A673 (cell line): ENCODE results near the gene TTLL12. TPM values are rescaled to one million over a fixed set of nuclear protein-coding genes. Genes with fewer than 3 reads are reported as not detected.

Experiments used
- BruUV-seq: library from RNA; stranded (reverse); fragments of 400-500 nt; replicated peaks from 2 replicates; lab custom pipeline; 2021; lab: Mats Ljungman, UMichigan
- CTCF ChIA-PET: fragments of 300-600 bp; sonication (Branson Sonifier 250); formaldehyde crosslinking; loops from one replicate; lab custom pipeline; 2022; ENCODE audit warnings: antibody characterized with exemption; lab: Charles Lee
- POLR2A ChIA-PET: fragments of 300-600 bp; sonication (Branson Sonifier 250); formaldehyde crosslinking; loops from one replicate; lab custom pipeline; 2022; ENCODE audit warnings: antibody characterized with exemption; ENCODE audit not compliant: low non-redundant PET; lab: Charles Lee
- DNase-seq: peaks from one replicate; pipeline ENCODE4 v3.0.0-alpha.2; 2015; ENCODE audit warnings: low spot score
- H3K27ac ChIP-seq: fragments of 200-600 bp; sonication (generic); 2 replicates; pipeline ENCODE4 v1.5.1; 2016; ENCODE audit warnings: mixed run types, low read depth, mild to moderate bottlenecking, mixed read lengths, antibody characterized with exemption, low read length; ENCODE audit not compliant: poor library complexity, severe bottlenecking
- H3K27me3 ChIP-seq: fragments of 200-600 bp; sonication (generic); replicated peaks from 2 replicates; pipeline ENCODE4 v1.6.1; 2017; ENCODE audit warnings: mixed run types, low read depth, mild to moderate bottlenecking, mixed read lengths, antibody characterized with exemption, low read length; ENCODE audit not compliant: insufficient read depth, poor library complexity
- H3K36me3 ChIP-seq: fragments of 200-600 bp; sonication (generic); 2 replicates; pipeline ENCODE4 v1.6.1; 2016; ENCODE audit warnings: mixed run types, mild to moderate bottlenecking, mixed read lengths, antibody characterized with exemption, low read length; ENCODE audit not compliant: insufficient read depth, poor library complexity, severe bottlenecking
- H3K4me1 ChIP-seq: fragments of 200-600 bp; sonication (generic); 2 replicates; pipeline ENCODE4 v1.6.1; 2017; ENCODE audit warnings: mixed run types, mild to moderate bottlenecking, mixed read lengths, antibody characterized with exemption, low read length; ENCODE audit not compliant: insufficient read depth, poor library complexity, severe bottlenecking
- H3K4me3 ChIP-seq: fragments of 200-600 bp; sonication (generic); 2 replicates; pipeline ENCODE4 v1.5.1; 2016; ENCODE audit warnings: low read depth, mixed run types, mild to moderate bottlenecking, mixed read lengths, low read length; ENCODE audit not compliant: poor library complexity, severe bottlenecking
- H3K9me3 ChIP-seq: fragments of 200-600 bp; sonication (generic); 2 replicates; pipeline ENCODE4 v1.6.1; 2016; ENCODE audit warnings: mixed run types, low read depth, mild to moderate bottlenecking, mixed read lengths, antibody characterized with exemption, low read length; ENCODE audit not compliant: poor library complexity, severe bottlenecking
- EZH2 ChIP-seq: fragments of 200-600 bp; sonication (generic); IDR thresholded peaks from 2 replicates; pipeline ENCODE4 v1.6.1; 2017; ENCODE audit warnings: borderline replicate concordance, low read depth, mild to moderate bottlenecking, mixed read lengths, antibody characterized with exemption, low read length; ENCODE audit not compliant: poor library complexity, severe bottlenecking
- intact Hi-C: fragments of 100-400 bp; cut with micrococcal nuclease; formaldehyde crosslinking; loops from one replicate; pipeline ENCODE4 v1.10.0; 2022; ENCODE audit not compliant: unreplicated experiment
- total RNA-seq: library from RNA; stranded (reverse); gene quantifications from 2 replicates; pipeline ENCODE4 v1.2.3, GENCODE V29; 2021
- TF ChIP-seq, protein P1 (sequence below): fragments of 300-800, 200-600 bp; sonication (generic); conservative IDR thresholded peaks from 2 replicates; pipeline ENCODE4 v1.5.1; 2017; ENCODE audit warnings: low read depth, mild to moderate bottlenecking, antibody characterized with exemption, low read length, moderate library complexity, mixed read lengths

TTLL12 gene
- total RNA-seq, 1 experiment from 2014 or later = 138 TPM

DNA sequence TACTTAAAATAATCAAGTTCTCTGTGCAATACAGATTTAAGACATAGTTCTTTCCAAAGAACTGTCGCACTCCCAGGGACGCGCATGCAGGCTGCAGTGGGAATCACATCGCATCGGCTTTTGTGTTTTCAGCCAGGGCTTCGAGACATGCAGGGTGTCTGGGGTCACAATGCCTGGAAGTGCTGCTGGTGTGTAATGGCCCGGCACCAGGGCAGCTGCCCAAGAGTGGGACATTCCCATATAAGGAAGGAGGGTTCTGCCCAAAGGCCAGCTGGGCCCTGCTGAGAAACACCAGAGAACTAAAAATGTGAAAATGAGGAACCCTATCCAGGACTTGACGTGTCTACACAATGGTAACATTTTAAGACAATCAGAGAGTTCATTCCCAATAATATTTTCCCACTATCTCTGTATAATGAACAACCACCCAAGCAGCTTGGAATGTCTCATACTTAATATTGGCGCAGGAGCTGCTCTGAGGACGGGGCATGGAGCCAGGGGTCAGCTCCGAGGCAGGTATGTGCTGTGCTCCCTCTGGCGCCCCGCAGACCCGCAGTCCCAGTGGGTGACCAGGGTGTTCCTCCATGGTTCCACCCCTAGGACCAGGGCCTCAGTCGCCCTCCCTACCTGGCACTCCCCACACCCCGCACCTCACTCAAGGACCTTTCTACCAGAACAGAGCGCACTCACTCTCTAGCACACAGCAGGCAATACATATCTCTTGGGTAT, 55.0 kb downstream of the TTLL12 start:
- ChIA-PET CTCF (no interaction called here), POLR2A (no interaction called here)
- TF ChIP-seq, protein P1, sequence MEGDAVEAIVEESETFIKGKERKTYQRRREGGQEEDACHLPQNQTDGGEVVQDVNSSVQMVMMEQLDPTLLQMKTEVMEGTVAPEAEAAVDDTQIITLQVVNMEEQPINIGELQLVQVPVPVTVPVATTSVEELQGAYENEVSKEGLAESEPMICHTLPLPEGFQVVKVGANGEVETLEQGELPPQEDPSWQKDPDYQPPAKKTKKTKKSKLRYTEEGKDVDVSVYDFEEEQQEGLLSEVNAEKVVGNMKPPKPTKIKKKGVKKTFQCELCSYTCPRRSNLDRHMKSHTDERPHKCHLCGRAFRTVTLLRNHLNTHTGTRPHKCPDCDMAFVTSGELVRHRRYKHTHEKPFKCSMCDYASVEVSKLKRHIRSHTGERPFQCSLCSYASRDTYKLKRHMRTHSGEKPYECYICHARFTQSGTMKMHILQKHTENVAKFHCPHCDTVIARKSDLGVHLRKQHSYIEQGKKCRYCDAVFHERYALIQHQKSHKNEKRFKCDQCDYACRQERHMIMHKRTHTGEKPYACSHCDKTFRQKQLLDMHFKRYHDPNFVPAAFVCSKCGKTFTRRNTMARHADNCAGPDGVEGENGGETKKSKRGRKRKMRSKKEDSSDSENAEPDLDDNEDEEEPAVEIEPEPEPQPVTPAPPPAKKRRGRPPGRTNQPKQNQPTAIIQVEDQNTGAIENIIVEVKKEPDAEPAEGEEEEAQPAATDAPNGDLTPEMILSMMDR = no peak
- no peak for TF ChIP-seq EZH2
- H3K27ac ChIP-seq = no peak overlapping the region
- no TSS peak for BruUV-seq
- DNase-seq = no peak
- H3K4me3 ChIP-seq = no peak overlapping the region
- H3K27me3 ChIP-seq = no peaks in the 10 kb centered on the region
- peaks cover 31% of the 10 kb centered on the region for H3K36me3 ChIP-seq
- no peaks in the 10 kb centered on the region for H3K4me1 ChIP-seq
- no peaks in the 10 kb centered on the region for H3K9me3 ChIP-seq
- intact Hi-C loops = no loop called here

GRCh38 chr22:43129426-43130425, 57.2 kb downstream of the TTLL12 start:
- no peak overlapping the region for H3K4me3 ChIP-seq
- no peak overlapping the region for H3K27ac ChIP-seq
- no TSS peak for BruUV-seq
- H3K36me3 ChIP-seq = peaks cover 13% of the 10 kb centered on the region
- ChIA-PET POLR2A (no interaction called here), CTCF (interaction anchor here (0.6 kb wide), 1 partner anchor 11 kb away, joined by 5 read pairs; no protein-coding TSS in a partner anchor)
- peaks cover 6% of the 10 kb centered on the region for H3K4me1 ChIP-seq
- no peak for TF ChIP-seq EZH2
- TF ChIP-seq, protein P1 = no peak
- intact Hi-C loops = no loop called here
- no peak for DNase-seq
- H3K9me3 ChIP-seq = no peaks in the 10 kb centered on the region
- no peaks in the 10 kb centered on the region for H3K27me3 ChIP-seq

GRCh38 chr22:43128928-43129424, 58.0 kb downstream of the TTLL12 start:
- ChIA-PET POLR2A (no interaction called here), CTCF (no interaction called here)
- no peak for DNase-seq
- Histone ChIP-seq H3K27me3 (no peaks in the 10 kb centered on the region), H3K9me3 (no peaks in the 10 kb centered on the region), H3K27ac (no peak overlapping the region), H3K4me1 (peaks cover 6% of the 10 kb centered on the region), H3K36me3 (peaks cover 8% of the 10 kb centered on the region), H3K4me3 (no peak overlapping the region)
- no peak for TF ChIP-seq EZH2
- TF ChIP-seq, protein P1 = no peak
- BruUV-seq = no TSS peak
- intact Hi-C loops = no loop called here
